Measurements from ENCODE around the gene EIF1AD. TPM values are rescaled to one million over a fixed set of nuclear protein-coding genes. Genes with fewer than 3 reads are reported as not detected.

Gene EIF1AD
- 10 to 100 TPM; 37.4 to 40.1 TPM for total RNA-seq
- polyA plus RNA-seq (2013, experiment 1 of 2), result 22.4 TPM
- polyA plus RNA-seq (2013, experiment 2 of 2), result 24.8 TPM
- long read RNA-seq, experiment 1, partial matches to known transcripts, result 1 of 3 reads
- long read RNA-seq, experiment 1, other reads (novel, unspliced or antisense), result 1 of 3 reads
- long read RNA-seq, experiment 2, transcript EIF1AD-206 (6 exons, 889 nt), result major isoform, 7 of 19 reads
- long read RNA-seq, experiment 2, partial matches to known transcripts, result 0 of 19 reads
- long read RNA-seq, experiment 2, other reads (novel, unspliced or antisense), result 5 of 19 reads
- long read RNA-seq, experiment 3, transcript EIF1AD-211 (6 exons, 965 nt), result minor isoform, 5 of 27 reads
- long read RNA-seq, experiment 3, transcript EIF1AD-204 (6 exons, 2,761 nt), result major isoform, 6 of 27 reads
- long read RNA-seq, experiment 3, partial matches to known transcripts, result 0 of 27 reads
- long read RNA-seq, experiment 3, other reads (novel, unspliced or antisense), result 8 of 27 reads
- long read RNA-seq, experiment 4, transcript EIF1AD-204 (6 exons, 2,761 nt), result major isoform, 10 of 22 reads
- long read RNA-seq, experiment 4, partial matches to known transcripts, result 0 of 22 reads
- long read RNA-seq, experiment 4, other reads (novel, unspliced or antisense), result 8 of 22 reads

- peak within 1 kb of the TSS; percentile 94 for H3K4me3 Mint-ChIP-seq
- H3K27me3 ChIP-seq (ENCODE audit: control insufficient read depth, insufficient read depth, low read length, poor library complexity, severe bottlenecking), result no peaks in the 10 kb centered on the region
- peak; percentile 98 for DNase-seq
- H3K36me3 Mint-ChIP-seq (ENCODE audit: low read depth), result peaks cover 52% of the 10 kb centered on the region
- peaks cover 18% of the 10 kb centered on the region for H3K4me1 ChIP-seq (ENCODE audit: control insufficient read depth, insufficient read depth, low read length)
- peak within 1 kb of the TSS; percentile 98 for H3K27ac ChIP-seq (ENCODE audit: low read depth, low read length)
- H3K9me3 ChIP-seq (ENCODE audit: control insufficient read depth, low read length), result no peaks in the 10 kb centered on the region
- H3K27me3 Mint-ChIP-seq (ENCODE audit: insufficient read depth), result no peaks in the 10 kb centered on the region
- TF ChIP-seq CTCF (conservative IDR thresholded peaks at IDR 0.05), result no peak
- peak within 1 kb of the TSS; percentile 94 for H3K4me3 ChIP-seq (ENCODE audit: low read length)
- peak within 1 kb of the TSS; percentile 99 for H3K27ac Mint-ChIP-seq
- H3K36me3 ChIP-seq (ENCODE audit: control insufficient read depth, insufficient read depth, low read length), result peaks cover 56% of the 10 kb centered on the region
- peaks cover 30% of the 10 kb centered on the region for H3K4me1 Mint-ChIP-seq
- H3K9ac ChIP-seq (ENCODE audit: extremely low read depth, low read length, poor library complexity, severe bottlenecking), result peak within 1 kb of the TSS; percentile 68
- H3K9me3 Mint-ChIP-seq, result no peaks in the 10 kb centered on the region
- 0% methylated on average over 28 to 55 of the region's 55 CpGs for WGBS, 2 experiments (ENCODE audit: insufficient coverage in 1 of 2, insufficient read length in 1 of 2)
These were observed at the start of gene EIF1AD, which contains the start of gene BANF1 for GRCh38 chr11:66001942-66002647. TSS of gene EIF1AD (minus strand) at chr11:66002157. CDS start at chr11:66000389, 1,768 bp downstream. TSS of gene BANF1 (plus strand) at chr11:66002503. CDS start at chr11:66003251, 748 bp downstream.

- H3K4me3 ChIP-seq (ENCODE audit: low read length), result peak overlapping the region; percentile 79
- H3K9me3 Mint-ChIP-seq, result no peaks in the 10 kb centered on the region
These were observed 49.4 kb upstream of the EIF1AD start for GRCh38 chr11:66051371-66051765.

More at GRCh38 chr11:66051371-66051765, 49.4 kb upstream of the EIF1AD start:
- peak overlapping the region; percentile 60 for H3K9ac ChIP-seq (ENCODE audit: extremely low read depth, low read length, poor library complexity, severe bottlenecking)
- no peak for TF ChIP-seq CTCF (conservative IDR thresholded peaks at IDR 0.05)
- peak overlapping the region; percentile 91 for H3K27ac ChIP-seq (ENCODE audit: low read depth, low read length)
- H3K9me3 ChIP-seq (ENCODE audit: control insufficient read depth, low read length), result no peaks in the 10 kb centered on the region
- H3K4me1 ChIP-seq (ENCODE audit: control insufficient read depth, insufficient read depth, low read length), result peaks cover 6% of the 10 kb centered on the region
- Mint-ChIP-seq H3K36me3 (ENCODE audit: low read depth) (peaks cover 22% of the 10 kb centered on the region), H3K4me3 (peak overlapping the region; percentile 99), H3K4me1 (peaks cover 22% of the 10 kb centered on the region), H3K27me3 (ENCODE audit: insufficient read depth) (peaks cover 4% of the 10 kb centered on the region), H3K27ac (peak overlapping the region; percentile 90)
- 30 to 31% methylated on average over 9 to 12 of the region's 12 CpGs for WGBS, 2 experiments (ENCODE audit: insufficient coverage in 1 of 2, insufficient read length in 1 of 2)
- H3K27me3 ChIP-seq (ENCODE audit: control insufficient read depth, insufficient read depth, low read length, poor library complexity, severe bottlenecking), result no peaks in the 10 kb centered on the region
- no peak for DNase-seq
- peaks cover 28% of the 10 kb centered on the region for H3K36me3 ChIP-seq (ENCODE audit: control insufficient read depth, insufficient read depth, low read length)
